Sigmoid colon (tissue), 4 donors: ENCODE data around the gene LMAN2L.

Experiments used
- EP300 ChIP-seq, 4 donors: sonication (generic); formaldehyde crosslinking; IDR thresholded peaks; one replicate each; pipeline ENCODE4 v1.6.1; 2017; ENCODE audit warnings: antibody characterized with exemption in 4 of 4
- POLR2A ChIP-seq, 2 donors: fragments of 450-650 bp; IDR thresholded peaks; one replicate each; pipeline ENCODE4 v1.6.1; 2016; ENCODE audit warnings: antibody characterized with exemption in 2 of 2, mild to moderate bottlenecking in 2 of 2, moderate library complexity in 2 of 2
- POLR2AphosphoS5 ChIP-seq, 4 donors: sonication (generic); formaldehyde crosslinking; IDR thresholded peaks; one replicate each; pipeline ENCODE4 v1.6.1; 2017; ENCODE audit warnings: antibody characterized with exemption in 4 of 4
- TF ChIP-seq, protein P1 (sequence below), 4 experiments: fragments of 450-650 bp in 3 of 4; fragments of 200-600 bp in 1 of 4; IDR thresholded peaks; one replicate each; pipeline ENCODE4 v1.5.1; 2016 to 2019; ENCODE audit warnings: antibody characterized with exemption in 4 of 4, mild to moderate bottlenecking in 3 of 4, moderate library complexity in 2 of 4

- TF ChIP-seq, protein P1, sequence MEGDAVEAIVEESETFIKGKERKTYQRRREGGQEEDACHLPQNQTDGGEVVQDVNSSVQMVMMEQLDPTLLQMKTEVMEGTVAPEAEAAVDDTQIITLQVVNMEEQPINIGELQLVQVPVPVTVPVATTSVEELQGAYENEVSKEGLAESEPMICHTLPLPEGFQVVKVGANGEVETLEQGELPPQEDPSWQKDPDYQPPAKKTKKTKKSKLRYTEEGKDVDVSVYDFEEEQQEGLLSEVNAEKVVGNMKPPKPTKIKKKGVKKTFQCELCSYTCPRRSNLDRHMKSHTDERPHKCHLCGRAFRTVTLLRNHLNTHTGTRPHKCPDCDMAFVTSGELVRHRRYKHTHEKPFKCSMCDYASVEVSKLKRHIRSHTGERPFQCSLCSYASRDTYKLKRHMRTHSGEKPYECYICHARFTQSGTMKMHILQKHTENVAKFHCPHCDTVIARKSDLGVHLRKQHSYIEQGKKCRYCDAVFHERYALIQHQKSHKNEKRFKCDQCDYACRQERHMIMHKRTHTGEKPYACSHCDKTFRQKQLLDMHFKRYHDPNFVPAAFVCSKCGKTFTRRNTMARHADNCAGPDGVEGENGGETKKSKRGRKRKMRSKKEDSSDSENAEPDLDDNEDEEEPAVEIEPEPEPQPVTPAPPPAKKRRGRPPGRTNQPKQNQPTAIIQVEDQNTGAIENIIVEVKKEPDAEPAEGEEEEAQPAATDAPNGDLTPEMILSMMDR (IDR thresholded peaks at IDR 0.05): no peak
- TF ChIP-seq POLR2A (IDR thresholded peaks at IDR 0.05) (no peak), EP300 (IDR thresholded peaks at IDR 0.05) (no peak), POLR2AphosphoS5 (IDR thresholded peaks at IDR 0.05) (no peak)
These were observed 46.3 kb downstream of the LMAN2L start for GRCh38 chr2:96693286-96694200.
